ENCODE measurements around the gene SLC29A3. TPM values are rescaled to one million over a fixed set of nuclear protein-coding genes. Genes with fewer than 3 reads are reported as not detected.

Gene SLC29A3
- total and polyA plus RNA-seq, 7 donors: 2.3 to 6.2 (median 4.6) TPM

DNA sequence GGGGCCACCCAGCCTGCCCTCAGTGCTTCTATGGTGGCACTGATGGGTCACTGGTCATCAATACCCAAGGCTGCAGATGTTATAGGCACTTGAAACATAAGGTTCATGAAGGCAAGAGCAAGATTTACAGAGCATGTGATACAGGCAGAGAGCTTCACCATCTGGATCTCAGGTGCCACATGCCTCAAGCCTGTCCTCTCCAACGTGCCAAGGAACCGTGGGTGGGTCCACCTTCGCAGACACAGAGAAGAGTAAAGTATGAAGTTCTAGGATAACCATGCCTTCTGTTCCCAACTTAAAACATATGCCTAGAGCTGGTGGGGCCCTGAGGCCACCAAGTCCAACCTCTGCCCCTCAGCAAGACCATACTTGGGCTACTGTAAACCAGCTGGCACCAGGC lies 51.0 kb downstream of the SLC29A3 start:
- TF ChIP-seq, protein P1, sequence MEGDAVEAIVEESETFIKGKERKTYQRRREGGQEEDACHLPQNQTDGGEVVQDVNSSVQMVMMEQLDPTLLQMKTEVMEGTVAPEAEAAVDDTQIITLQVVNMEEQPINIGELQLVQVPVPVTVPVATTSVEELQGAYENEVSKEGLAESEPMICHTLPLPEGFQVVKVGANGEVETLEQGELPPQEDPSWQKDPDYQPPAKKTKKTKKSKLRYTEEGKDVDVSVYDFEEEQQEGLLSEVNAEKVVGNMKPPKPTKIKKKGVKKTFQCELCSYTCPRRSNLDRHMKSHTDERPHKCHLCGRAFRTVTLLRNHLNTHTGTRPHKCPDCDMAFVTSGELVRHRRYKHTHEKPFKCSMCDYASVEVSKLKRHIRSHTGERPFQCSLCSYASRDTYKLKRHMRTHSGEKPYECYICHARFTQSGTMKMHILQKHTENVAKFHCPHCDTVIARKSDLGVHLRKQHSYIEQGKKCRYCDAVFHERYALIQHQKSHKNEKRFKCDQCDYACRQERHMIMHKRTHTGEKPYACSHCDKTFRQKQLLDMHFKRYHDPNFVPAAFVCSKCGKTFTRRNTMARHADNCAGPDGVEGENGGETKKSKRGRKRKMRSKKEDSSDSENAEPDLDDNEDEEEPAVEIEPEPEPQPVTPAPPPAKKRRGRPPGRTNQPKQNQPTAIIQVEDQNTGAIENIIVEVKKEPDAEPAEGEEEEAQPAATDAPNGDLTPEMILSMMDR (IDR thresholded peaks at IDR 0.05): no peak
- TF ChIP-seq POLR2AphosphoS5 (IDR thresholded peaks at IDR 0.05): no peak
- WGBS, 2 donors: 86 to 95% methylated on average over 3 of the region's 3 CpGs

DNA sequence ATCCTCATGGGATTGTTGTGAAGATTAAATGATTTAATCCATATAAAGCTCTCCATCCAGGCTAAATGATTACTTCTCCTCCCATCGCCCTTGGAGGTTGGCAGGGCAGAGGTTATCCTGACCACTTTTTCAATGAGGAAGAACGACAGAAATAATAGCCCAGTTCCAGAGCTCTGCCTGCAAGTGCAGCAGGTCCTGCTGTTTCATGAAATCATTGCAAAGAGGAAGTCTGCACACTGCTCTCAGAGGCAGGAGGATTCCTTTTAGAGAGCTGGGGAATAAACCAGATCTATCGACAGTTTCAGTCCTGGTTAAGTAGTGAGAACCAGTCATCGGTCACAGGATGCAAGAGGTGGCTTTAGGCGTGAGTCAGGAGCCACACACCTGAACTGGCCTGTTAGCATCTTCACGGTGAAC lies 52.7 kb downstream of the SLC29A3 start:
- Histone ChIP-seq H3K4me1 (peaks cover 0 to 2% (median 2%) of the 10 kb centered on the region in 4 donors), H3K4me3 (no peak overlapping the region), H3K9me3 (no peaks in the 10 kb centered on the region), H3K27me3 (no peaks in the 10 kb centered on the region), H3K27ac (peak overlapping the region in 1 of 4 donors; percentile 5), H3K36me3 (no peaks in the 10 kb centered on the region)
- no peak for DNase-seq
- intact Hi-C loops (cut with DNase I): loop anchor here (10.0 kb wide), 1 partner anchor 673 kb away; no protein-coding TSS in a partner anchor
- TF ChIP-seq POLR2AphosphoS5 (IDR thresholded peaks at IDR 0.05) (no peak), EP300 (IDR thresholded peaks at IDR 0.05) (no peak), POLR2A (IDR thresholded peaks at IDR 0.05) (no peak)
- TF ChIP-seq, protein P1 (IDR thresholded peaks at IDR 0.05): no peak
- WGBS, 2 donors: 43 to 69% methylated on average over 6 of the region's 6 CpGs

More for the DNA sequence above, 51.0 kb downstream of the SLC29A3 start:
- DNase-seq: no peak
- no peaks in the 10 kb centered on the region for H3K36me3 ChIP-seq
- H3K9me3 ChIP-seq: no peaks in the 10 kb centered on the region
- no peak overlapping the region for H3K27ac ChIP-seq
- intact Hi-C loops (cut with DNase I): loop anchor here (10.0 kb wide), 1 partner anchor 675 kb away; no protein-coding TSS in a partner anchor
- H3K27me3 ChIP-seq: no peaks in the 10 kb centered on the region
- no peak overlapping the region for H3K4me3 ChIP-seq
- H3K4me1 ChIP-seq: no peaks in the 10 kb centered on the region

DNA sequence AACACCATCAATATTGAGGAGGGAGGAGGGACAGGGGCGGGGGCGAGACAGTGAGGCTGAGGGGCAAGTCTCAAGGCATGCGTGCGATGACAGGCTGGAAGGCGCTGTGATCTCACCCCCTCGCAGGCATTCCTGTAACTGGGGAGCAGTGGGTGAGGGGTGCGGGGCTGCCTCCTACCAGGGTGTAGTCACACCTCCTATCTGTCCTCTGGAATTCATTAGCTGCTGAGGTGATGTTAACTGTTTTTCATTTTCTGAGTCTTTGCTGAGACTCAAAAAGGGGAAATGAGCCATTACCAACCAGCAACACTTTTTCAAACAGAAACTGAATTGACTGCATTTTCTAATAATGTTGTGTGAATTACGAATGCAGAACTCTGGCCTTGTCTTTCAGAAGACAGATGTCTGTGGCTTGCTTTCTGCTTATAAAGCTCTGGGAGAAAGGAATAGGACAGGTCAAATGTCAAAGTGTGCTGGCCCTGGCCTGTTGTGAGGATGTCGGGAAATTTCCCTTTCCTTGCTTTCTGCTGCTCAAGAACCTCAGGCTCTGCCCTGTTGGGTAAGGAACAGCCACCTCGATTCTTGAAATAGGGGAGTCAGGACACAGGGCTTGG lies 53.9 kb downstream of the SLC29A3 start:
- Histone ChIP-seq H3K4me1 (peaks cover 0 to 10% (median 8%) of the 10 kb centered on the region in 4 donors), H3K27me3 (no peaks in the 10 kb centered on the region), H3K9me3 (no peaks in the 10 kb centered on the region), H3K27ac (peak overlapping the region in 1 of 4 donors; percentile 28), H3K4me3 (no peak overlapping the region), H3K36me3 (no peaks in the 10 kb centered on the region)
- intact Hi-C loops (cut with DNase I): loop anchor here (10.0 kb wide), 1 partner anchor 672 kb away; no protein-coding TSS in a partner anchor
- no peak for DNase-seq
- TF ChIP-seq POLR2A (IDR thresholded peaks at IDR 0.05) (no peak), EP300 (IDR thresholded peaks at IDR 0.05) (no peak), POLR2AphosphoS5 (IDR thresholded peaks at IDR 0.05) (no peak)
- TF ChIP-seq, protein P1 (IDR thresholded peaks at IDR 0.05): no peak
- 80 to 91% methylated on average over 10 of the region's 10 CpGs for WGBS, 2 donors

DNA sequence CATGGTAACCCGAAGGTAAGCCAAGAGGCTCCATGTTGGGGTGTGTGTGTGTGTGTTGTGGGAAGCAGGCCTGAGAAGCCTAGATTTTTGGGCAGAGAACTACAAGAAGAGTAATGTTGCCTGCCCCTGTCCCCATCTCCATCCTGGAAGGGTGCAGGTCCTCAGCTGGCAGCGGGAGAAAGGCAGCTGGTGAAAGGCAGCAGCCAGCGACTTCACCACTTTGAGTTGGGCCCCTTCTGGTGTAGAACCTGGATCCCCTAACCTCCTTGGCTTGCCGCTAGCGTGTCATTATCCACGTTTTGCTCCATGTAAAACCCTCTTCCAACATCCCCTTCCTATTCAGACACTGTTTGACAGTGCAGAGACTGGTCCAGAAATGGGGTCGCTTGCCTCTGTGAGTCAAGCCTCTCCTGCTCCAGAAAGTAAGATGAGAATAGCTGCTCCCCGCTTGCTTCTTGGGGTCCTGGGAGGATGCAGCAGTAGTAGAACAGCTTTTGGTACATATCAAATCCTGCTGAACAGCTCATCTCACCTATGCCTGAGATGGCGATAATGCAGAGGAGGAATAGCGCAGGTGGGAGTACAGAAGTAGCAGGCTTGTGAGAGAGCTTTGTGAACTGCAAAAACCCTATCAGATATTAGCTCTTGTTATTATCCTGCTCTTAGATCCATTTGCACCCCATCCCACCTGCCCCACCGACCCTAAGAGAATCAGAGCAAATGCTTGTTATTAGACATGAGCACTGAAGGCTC lies 55.6 kb downstream of the SLC29A3 start:
- DNase-seq: no peak
- Histone ChIP-seq H3K4me3 (no peak overlapping the region), H3K36me3 (no peaks in the 10 kb centered on the region), H3K4me1 (peaks cover 0 to 10% (median 8%) of the 10 kb centered on the region in 4 donors), H3K27me3 (no peaks in the 10 kb centered on the region), H3K9me3 (no peaks in the 10 kb centered on the region), H3K27ac (no peak overlapping the region)
- TF ChIP-seq POLR2AphosphoS5 (IDR thresholded peaks at IDR 0.05) (no peak), EP300 (IDR thresholded peaks at IDR 0.05) (no peak), POLR2A (IDR thresholded peaks at IDR 0.05) (no peak)
- TF ChIP-seq, protein P1 (IDR thresholded peaks at IDR 0.05): no peak
- 83 to 90% methylated on average over 11 of the region's 11 CpGs for WGBS, 2 donors
- intact Hi-C loops (cut with DNase I): loop anchor here (5.0 to 10.0 kb wide), 3 partner anchors 338 to 670 kb away; no protein-coding TSS in a partner anchor
